GM12878 (cell line): ENCODE measurements around the gene HPX. TPM values are rescaled to one million over a fixed set of nuclear protein-coding genes. Genes with fewer than 3 reads are reported as not detected.

ENCODE experiments used
- ATAC-seq: fragments of 200-7000 bp; cut with Tn5 transposase; 3 replicates; pipeline ENCODE4 v1.9.1; 2020; ENCODE audit warnings: mild to moderate bottlenecking, moderate library complexity
- BruUV-seq: library from RNA; stranded (reverse); fragments of 400-500 nt; replicated peaks from 2 replicates; lab custom pipeline; 2021; lab: Mats Ljungman, UMichigan
- CTCF ChIA-PET: fragments of 300-600 bp; sonication (Branson Sonifier 250); formaldehyde crosslinking; extraction: SDS; loops from one replicate; lab custom pipeline; 2021; ENCODE audit warnings: inconsistent platforms; lab: Yijun Ruan, JAX
- POLR2A ChIA-PET: fragments of 350-600 bp; formaldehyde crosslinking; extraction: SDS; loops from one replicate; lab custom pipeline; 2021; ENCODE audit warnings: inconsistent platforms; lab: Charles Lee
- RAD21 ChIA-PET: fragments of 300-600 bp; sonication (Branson Sonifier 250); formaldehyde crosslinking; loops from one replicate; lab custom pipeline; 2023; ENCODE audit warnings: antibody characterized with exemption; ENCODE audit not compliant: unreplicated experiment; lab: Charles Lee
- SMC1A ChIA-PET: fragments of 300-600 bp; sonication (Branson Sonifier 250); formaldehyde crosslinking; loops from one replicate; lab custom pipeline; 2023; ENCODE audit not compliant: unreplicated experiment, uncharacterized antibody; lab: Charles Lee
- DNase-seq: peaks from one replicate; pipeline ENCODE4 v3.0.0-alpha.2; 2011; ENCODE audit warnings: low read depth, low spot score
- FAIRE-seq: peaks from 3 replicates; lab custom pipeline; 2011; peaks lifted over from hg19 to GRCh38; lab: Jason Lieb, UNC
- H2AFZ ChIP-seq: 2 replicates; pipeline ENCODE4 v1.6.0; 2011; ENCODE audit warnings: low read depth, low read length, control low read depth; ENCODE audit not compliant: control insufficient read depth
- H3K27ac ChIP-seq: 2 replicates; pipeline ENCODE4 v1.5.1; 2011; ENCODE audit warnings: control low read depth; ENCODE audit not compliant: control insufficient read depth, insufficient read depth
- H3K27me3 ChIP-seq, 2 experiments: replicated peaks in 1 of 2; 2 replicates each; pipeline versions ENCODE4 v1.6.0 to v1.6.1; 2011; ENCODE audit warnings: low read length in 1 of 2; ENCODE audit not compliant: control insufficient read depth in 2 of 2, insufficient read depth in 2 of 2
- H3K36me3 ChIP-seq, 2 experiments: 2 replicates each; pipeline ENCODE4 v1.5.1; 2011; ENCODE audit warnings: low read length in 1 of 2; ENCODE audit not compliant: control insufficient read depth in 2 of 2, insufficient read depth in 2 of 2
- H3K4me1 ChIP-seq: 2 replicates; pipeline ENCODE4 v1.6.1; 2011; ENCODE audit warnings: mild to moderate bottlenecking, low read length, moderate library complexity, mixed read lengths; ENCODE audit not compliant: control insufficient read depth, insufficient read depth
- H3K4me2 ChIP-seq: 2 replicates; pipeline ENCODE4 v1.6.0; 2011; ENCODE audit warnings: control low read depth; ENCODE audit not compliant: control insufficient read depth, insufficient read depth
- H3K4me3 ChIP-seq: fragments of 200-600 bp; sonication (generic); 2 replicates; pipeline ENCODE4 v1.5.1; 2016
- H3K79me2 ChIP-seq: 2 replicates; pipeline ENCODE4 v1.6.0; 2011; ENCODE audit warnings: low read length; ENCODE audit not compliant: control insufficient read depth, insufficient read depth
- H3K9ac ChIP-seq: 2 replicates; pipeline ENCODE4 v1.8.0; 2011; ENCODE audit warnings: low read length, control low read depth, mixed read lengths; ENCODE audit not compliant: control insufficient read depth, insufficient read depth
- H3K9me3 ChIP-seq: replicated peaks from 3 replicates; pipeline ENCODE4 v1.5.1; 2011; ENCODE audit warnings: mild to moderate bottlenecking, low read length; ENCODE audit not compliant: control insufficient read depth, insufficient read depth
- H4K20me1 ChIP-seq: 2 replicates; pipeline ENCODE4 v1.6.0; 2011; ENCODE audit not compliant: control insufficient read depth, insufficient read depth
- BCL11A ChIP-seq: IDR thresholded peaks from 2 replicates; pipeline ENCODE4 v1.6.1; 2011; ENCODE audit warnings: low read depth, low read length
- CREM ChIP-seq: IDR thresholded peaks from 2 replicates; pipeline ENCODE4 v1.6.1; 2014; ENCODE audit warnings: antibody characterized with exemption, low read depth
- MEF2A ChIP-seq: IDR thresholded peaks from 2 replicates; pipeline ENCODE4 v1.6.1; 2011; ENCODE audit warnings: low read depth, mild to moderate bottlenecking, low read length, moderate library complexity; ENCODE audit not compliant: insufficient read depth
- PML ChIP-seq: IDR thresholded peaks from 2 replicates; pipeline ENCODE4 v1.6.1; 2012; ENCODE audit warnings: low read length, inconsistent platforms
- POLR2AphosphoS2 ChIP-seq: IDR thresholded peaks from 2 replicates; pipeline ENCODE4 v1.6.1; 2011; ENCODE audit warnings: low read depth, mild to moderate bottlenecking, low read length, improper control_type of control experiment, moderate library complexity
- RAD51 ChIP-seq: fragments of 450-650 bp; IDR thresholded peaks from 2 replicates; pipeline ENCODE4 v1.6.1; 2016; ENCODE audit warnings: moderate library complexity, mild to moderate bottlenecking, inconsistent platforms
- RCOR1 ChIP-seq: conservative IDR thresholded peaks from 2 replicates; pipeline ENCODE4 v1.6.1; 2012; ENCODE audit warnings: low read depth, low read length, improper control_type of control experiment
- SREBF1 ChIP-seq: IDR thresholded peaks from 2 replicates; pipeline ENCODE4 v1.6.1; 2012; ENCODE audit warnings: mild to moderate bottlenecking, low read length
- STAT3 ChIP-seq: IDR thresholded peaks from 2 replicates; pipeline ENCODE4 v1.6.1; 2011; ENCODE audit warnings: low read depth, low read length, improper control_type of control experiment
- YBX1 ChIP-seq: fragments of 450-650 bp; IDR thresholded peaks from 2 replicates; pipeline ENCODE4 v1.6.1; 2016; ENCODE audit warnings: antibody characterized with exemption
- ZNF384 ChIP-seq: IDR thresholded peaks from 2 replicates; pipeline ENCODE4 v1.6.1; 2012; ENCODE audit warnings: low read depth, mild to moderate bottlenecking, low read length, improper control_type of control experiment, borderline replicate concordance
- WGBS: methylation state at CpG from one replicate; pipeline ENCODE4 v1.1.6; 2016; ENCODE audit warnings: low lambda C conversion rate; ENCODE audit not compliant: insufficient replicate concordance, insufficient coverage; ENCODE audit errors: missing lambda C conversion rate; 5-methylcytosine and 5-hydroxymethylcytosine counted together
- in situ Hi-C: fragments of 300-500 bp; cut with MboI; formaldehyde crosslinking; loops from 9 replicates; pipeline ENCODE4 v1.14.3; 2018; ENCODE audit warnings: mixed read lengths
- intact Hi-C: fragments of 100-400 bp; cut with micrococcal nuclease; formaldehyde crosslinking; loops from one replicate; pipeline ENCODE4 v1.14.2; 2022; ENCODE audit not compliant: unreplicated experiment
- polyA plus RNA-seq, 11 experiments: library from polyadenylated mRNA; depleted of rRNA in 4 of 11; unstranded in 6 of 11; stranded (reverse) in 5 of 11; fragments of >200 nt; fragmentation: Nextera tagmentation in 4 of 11; fragmentation: Illumina TruSeq in 1 of 11; extraction: Ambion mirVana in 4 of 11; extraction: Trizol in 1 of 11; gene quantifications; 1 replicate in 1 of 11; 2 replicates in 10 of 11; pipeline versions ENCODE4 v1.2.1 to v1.2.3, GENCODE V29; 2011 to 2016; ENCODE audit warnings: inconsistent platforms in 2 of 11, missing spikeins in 2 of 11, low read depth in 1 of 11
- total RNA-seq, 4 experiments: library from RNA; depleted of rRNA in 3 of 4; stranded (reverse); fragments of >200 nt in 3 of 4; fragmentation: Illumina TruSeq in 1 of 4; extraction: Trizol in 1 of 4; gene quantifications; 2 replicates each; pipeline versions ENCODE4 v1.2.1 to v1.2.3, GENCODE V29; 2013 to 2021
- TF ChIP-seq, protein P1 (sequence below): fragments of 150-350 bp; IDR thresholded peaks from 2 replicates; pipeline ENCODE4 v1.6.1; 2014; ENCODE audit warnings: mild to moderate bottlenecking, low read depth, low read length

HPX gene
- total and polyA plus RNA-seq, 10 of the 15 experiments (the other 5 are each of a cell fraction or from before 2014, with no cell fraction given), result 0.08 to 1.7 (median 0.18) TPM; not detected in 1

DNA sequence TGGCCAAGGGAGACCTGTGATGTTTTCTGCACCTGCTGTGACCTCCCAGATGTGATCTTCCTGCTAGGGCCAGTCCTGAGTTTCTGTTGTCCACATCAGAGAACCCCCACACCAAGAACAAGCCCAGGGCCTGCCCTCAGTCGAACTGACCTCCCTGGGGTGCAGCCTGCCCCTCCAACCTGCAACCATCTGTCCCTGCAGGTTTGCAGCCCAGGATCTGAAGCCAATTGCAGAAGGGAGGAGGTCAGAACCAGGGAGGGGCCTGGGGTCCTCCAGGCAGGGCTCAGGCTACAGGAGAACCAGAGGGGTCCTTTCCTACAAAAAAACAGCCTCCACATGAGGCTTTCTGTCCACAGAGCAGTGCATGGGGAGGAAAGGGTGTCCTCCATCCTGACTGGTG lies 32.1 kb upstream of the HPX start:
- WGBS, result 50% methylated on average over 1 of the region's 1 CpG
- POLR2A ChIA-PET, result interaction anchor here (0.8 to 1.3 kb wide), 3 partner anchors 12 to 83 kb away, joined by 3 to 4 read pairs (median 3); partner anchors contain the start of gene SMPD1

More for the DNA sequence above, 32.1 kb upstream of the HPX start:
- no peak overlapping the region; the same call in 1 of the 2 replicates for H3K9ac ChIP-seq
- no peak overlapping the region for H3K27ac ChIP-seq
- RAD21 ChIA-PET, result interaction anchor here (1.5 kb wide), 1 partner anchor 94 kb away, joined by 3 read pairs; no protein-coding TSS in a partner anchor
- H2AFZ ChIP-seq, result no peak overlapping the region; the same call in 1 of the 2 replicates
- DNase-seq (no peak), ATAC-seq (no peak), FAIRE-seq (no peak)
- no peaks in the 10 kb centered on the region for H4K20me1 ChIP-seq
- H3K4me2 ChIP-seq, result peak overlapping the region; percentile 95
- BruUV-seq, result no TSS peak
- no peaks in the 10 kb centered on the region for H3K27me3 ChIP-seq
- H3K4me3 ChIP-seq, result peak overlapping the region; percentile 38; the same call in 1 of the 2 replicates
- SMC1A ChIA-PET, result interaction anchor here (2.0 to 2.2 kb wide), 3 partner anchors 11 to 94 kb away, joined by 4 to 6 read pairs (median 5); no protein-coding TSS in a partner anchor
- no peak for TF ChIP-seq SREBF1
- TF ChIP-seq CREM, result no peak
- TF ChIP-seq POLR2AphosphoS2, result no peak
- no peak for TF ChIP-seq STAT3
- no peak for TF ChIP-seq ZNF384
- no peak for TF ChIP-seq RAD51
- TF ChIP-seq, protein P1, sequence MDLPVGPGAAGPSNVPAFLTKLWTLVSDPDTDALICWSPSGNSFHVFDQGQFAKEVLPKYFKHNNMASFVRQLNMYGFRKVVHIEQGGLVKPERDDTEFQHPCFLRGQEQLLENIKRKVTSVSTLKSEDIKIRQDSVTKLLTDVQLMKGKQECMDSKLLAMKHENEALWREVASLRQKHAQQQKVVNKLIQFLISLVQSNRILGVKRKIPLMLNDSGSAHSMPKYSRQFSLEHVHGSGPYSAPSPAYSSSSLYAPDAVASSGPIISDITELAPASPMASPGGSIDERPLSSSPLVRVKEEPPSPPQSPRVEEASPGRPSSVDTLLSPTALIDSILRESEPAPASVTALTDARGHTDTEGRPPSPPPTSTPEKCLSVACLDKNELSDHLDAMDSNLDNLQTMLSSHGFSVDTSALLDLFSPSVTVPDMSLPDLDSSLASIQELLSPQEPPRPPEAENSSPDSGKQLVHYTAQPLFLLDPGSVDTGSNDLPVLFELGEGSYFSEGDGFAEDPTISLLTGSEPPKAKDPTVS, result no peak
- TF ChIP-seq BCL11A, result no peak
- no peak for TF ChIP-seq YBX1
- no peak for TF ChIP-seq PML
- no peak for TF ChIP-seq RCOR1
- no peak for TF ChIP-seq MEF2A
- H3K36me3 ChIP-seq, result peaks cover 1 to 5% of the 10 kb centered on the region in 2 experiments; a peak in 2 of 4 replicates
- intact Hi-C loops, result loop anchor here (5.0 kb wide), 1 partner anchor 71 kb away; no protein-coding TSS in a partner anchor
- peaks cover 15% of the 10 kb centered on the region for H3K4me1 ChIP-seq
- H3K9me3 ChIP-seq, result no peaks in the 10 kb centered on the region
- H3K79me2 ChIP-seq, result no peaks in the 10 kb centered on the region
- in situ Hi-C loops, result no loop called here
- CTCF ChIA-PET, result interaction anchor here (0.9 to 2.1 kb wide), 3 partner anchors 8 to 94 kb away, joined by 3 to 8 read pairs (median 3); partner anchors contain the start of genes ARFIP2 and TIMM10B
